SK-N-SH treated with all-trans-retinoic acid at 6 μM for 48 hours (cell line): Measurements from ENCODE around the gene CZIB.

Experiments
- ARNTL ChIP-seq: fragments of 450-650 bp; formaldehyde crosslinking; IDR thresholded peaks from 2 replicates; pipeline ENCODE4 v1.5.0; 2020; ENCODE audit warnings: low read depth, mild to moderate bottlenecking, moderate library complexity, borderline replicate concordance
- BACH2 ChIP-seq: fragments of 250-450 bp; sonication (Bioruptor Pico); IDR thresholded peaks from 2 replicates; pipeline ENCODE4 v1.9.0; 2021; ENCODE audit warnings: mild to moderate bottlenecking, borderline replicate concordance
- OSR1 ChIP-seq: fragments of 250-450 bp; sonication (Bioruptor Pico); IDR thresholded peaks from 2 replicates; pipeline ENCODE4 v1.8.0; 2022; ENCODE audit warnings: moderate library complexity, mild to moderate bottlenecking, inconsistent platforms
- PATZ1 ChIP-seq: fragments of 250-450 bp; sonication (Bioruptor Pico); IDR thresholded peaks from 2 replicates; pipeline ENCODE4 v1.8.0; 2020; ENCODE audit warnings: mild to moderate bottlenecking, moderate library complexity, borderline replicate concordance
- PPARA ChIP-seq: fragments of 250-450 bp; sonication (Bioruptor Pico); IDR thresholded peaks from 2 replicates; pipeline ENCODE4 v1.5.0; 2020; ENCODE audit warnings: mild to moderate bottlenecking, borderline replicate concordance
- SNAI2 ChIP-seq: fragments of 250-450 bp; sonication (Bioruptor Pico); IDR thresholded peaks from 2 replicates; pipeline ENCODE4 v1.5.0; 2020; ENCODE audit warnings: mild to moderate bottlenecking, moderate library complexity
- TCF4 ChIP-seq: fragments of 250-450 bp; sonication (Bioruptor Pico); IDR thresholded peaks from 2 replicates; pipeline ENCODE4 v1.8.0; 2021; ENCODE audit warnings: mild to moderate bottlenecking, moderate library complexity, borderline replicate concordance
- TOX ChIP-seq: fragments of 250-450 bp; sonication (Bioruptor Pico); IDR thresholded peaks from 2 replicates; pipeline ENCODE4 v1.8.0; 2021; ENCODE audit warnings: mild to moderate bottlenecking, moderate library complexity, borderline replicate concordance

GRCh38 chr1:53206735-53207379, 13.6 kb downstream of the CZIB start:
- no peak for TF ChIP-seq TOX (CRISPR knock-in tag)
- no peak for TF ChIP-seq TCF4 (CRISPR knock-in tag)
- no peak for TF ChIP-seq OSR1 (CRISPR knock-in tag)
- TF ChIP-seq PATZ1 (CRISPR knock-in tag): no peak
- TF ChIP-seq PPARA (CRISPR knock-in tag): no peak
- no peak for TF ChIP-seq ARNTL
- no peak for TF ChIP-seq SNAI2 (CRISPR knock-in tag)
- no peak for TF ChIP-seq BACH2 (CRISPR knock-in tag)
